ENCODE results near the gene PSMA1. TPM values are rescaled to one million over a fixed set of nuclear protein-coding genes. Genes with fewer than 3 reads are reported as not detected.
"Not testable (repeated sequence)": the region's sequence is repeated elsewhere in the genome, so short reads cannot be mapped to it uniquely, and the experiment has no call there.

The PSMA1 gene
- 195 and 225 TPM in 2 replicates for total RNA-seq (2014; rRNA removed)
- 139 TPM for polyA plus RNA-seq (2012)

- peak; percentile 94 for DNase-seq (ENCODE audit: low read depth)
Measured at GRCh38 chr11:14519917-14520746, at the start of gene PSMA1. Gene PSMA1 (minus strand): TSS chr11:14520386. CDS start chr11:14520299, 87 bp downstream.

- not testable (repeated sequence) for DNase-seq (ENCODE audit: low read depth)
Measured at GRCh38 chr11:14569516-14569915, 49.3 kb upstream of the PSMA1 start.

GRCh38 chr11:14567064-14567651 lies 47.0 kb upstream of the PSMA1 start:
- no peak for DNase-seq (ENCODE audit: low read depth)

- no peak for DNase-seq (ENCODE audit: low read depth)
Measured at GRCh38 chr11:14566331-14567063, 46.3 kb upstream of the PSMA1 start.

- DNase-seq (ENCODE audit: low read depth): no peak
Measured at GRCh38 chr11:14565845-14566244, 45.7 kb upstream of the PSMA1 start.

- no peak for DNase-seq (ENCODE audit: low read depth)
Measured at GRCh38 chr11:14555818-14556217, 35.6 kb upstream of the PSMA1 start.

- peak; percentile 54 for DNase-seq (ENCODE audit: low read depth)
Measured at GRCh38 chr11:14554959-14555358, 34.8 kb upstream of the PSMA1 start.

- DNase-seq (ENCODE audit: low read depth): no peak
Measured at GRCh38 chr11:14552089-14552488, 31.9 kb upstream of the PSMA1 start.

- DNase-seq (ENCODE audit: low read depth): no peak
Measured at GRCh38 chr11:14551380-14551779, 31.2 kb upstream of the PSMA1 start.

GRCh38 chr11:14549891-14550290 lies 29.7 kb upstream of the PSMA1 start:
- DNase-seq (ENCODE audit: low read depth): no peak

GRCh38 chr11:14547440-14547839 lies 27.3 kb upstream of the PSMA1 start:
- DNase-seq (ENCODE audit: low read depth): no peak

- DNase-seq (ENCODE audit: low read depth): peak; percentile 5
Measured at GRCh38 chr11:14546672-14547071, 26.5 kb upstream of the PSMA1 start.

GRCh38 chr11:14544611-14545010 lies 24.4 kb upstream of the PSMA1 start:
- DNase-seq (ENCODE audit: low read depth): peak; percentile 50

GRCh38 chr11:14543260-14543659 lies 23.1 kb upstream of the PSMA1 start:
- no peak for DNase-seq (ENCODE audit: low read depth)

GRCh38 chr11:14542324-14542723 lies 22.1 kb upstream of the PSMA1 start:
- no peak for DNase-seq (ENCODE audit: low read depth)

- DNase-seq (ENCODE audit: low read depth): no peak
Measured at GRCh38 chr11:14541192-14541947, 21.2 kb upstream of the PSMA1 start.

GRCh38 chr11:14539982-14540421 lies 19.8 kb upstream of the PSMA1 start:
- no peak for DNase-seq (ENCODE audit: low read depth)

GRCh38 chr11:14538926-14539554 lies 18.9 kb upstream of the PSMA1 start:
- DNase-seq (ENCODE audit: low read depth): no peak

- no peak for DNase-seq (ENCODE audit: low read depth)
Measured at GRCh38 chr11:14538271-14538925, 18.2 kb upstream of the PSMA1 start.

GRCh38 chr11:14537134-14537599 lies 17.0 kb upstream of the PSMA1 start:
- peak; percentile 31 for DNase-seq (ENCODE audit: low read depth)

All from LHCN-M2 (cell line).